ENCODE data around the gene SHISAL2A.

Gene SHISAL2A

GRCh38 chr1:52640697-52641096 is 7.7 kb downstream of the SHISAL2A start:
- no peaks in the 10 kb centered on the region for H3K36me3 ChIP-seq (ENCODE audit: insufficient read depth)
- peaks cover 25% of the 10 kb centered on the region for H3K4me1 ChIP-seq (ENCODE audit: low read depth, poor library complexity, severe bottlenecking)
- no peaks in the 10 kb centered on the region for H4K20me1 ChIP-seq (ENCODE audit: insufficient read depth)
- no peaks in the 10 kb centered on the region for H3K27me3 ChIP-seq (ENCODE audit: insufficient read depth, low read depth)
- no peak overlapping the region for H3K9ac ChIP-seq
- H3K27ac ChIP-seq = no peak overlapping the region
- TF ChIP-seq CTCF (conservative IDR thresholded peaks at IDR 0.05; ENCODE audit: low read depth, low read length) = no peak
- no peak overlapping the region for H3K4me3 ChIP-seq (IDR thresholded peaks at IDR 0.05; ENCODE audit: insufficient read depth, low read depth, low read length)
- no peak overlapping the region for H2AFZ ChIP-seq (ENCODE audit: low read depth)
- no peak overlapping the region for H3K4me2 ChIP-seq
- H3K79me2 ChIP-seq (ENCODE audit: insufficient read depth, low read depth) = no peaks in the 10 kb centered on the region

- H3K79me2 ChIP-seq (ENCODE audit: insufficient read depth, low read depth) = no peaks in the 10 kb centered on the region
- H3K4me3 ChIP-seq (IDR thresholded peaks at IDR 0.05; ENCODE audit: insufficient read depth, low read depth, low read length) = no peak overlapping the region
- H3K27ac ChIP-seq = no peak overlapping the region
- H3K27me3 ChIP-seq (ENCODE audit: insufficient read depth, low read depth) = no peaks in the 10 kb centered on the region
- H3K4me1 ChIP-seq (ENCODE audit: low read depth, poor library complexity, severe bottlenecking) = peaks cover 21% of the 10 kb centered on the region
- no peak overlapping the region for H2AFZ ChIP-seq (ENCODE audit: low read depth)
- H4K20me1 ChIP-seq (ENCODE audit: insufficient read depth) = no peaks in the 10 kb centered on the region
- TF ChIP-seq CTCF (conservative IDR thresholded peaks at IDR 0.05; ENCODE audit: low read depth, low read length) = no peak
- H3K36me3 ChIP-seq (ENCODE audit: insufficient read depth) = no peaks in the 10 kb centered on the region
- no peak overlapping the region for H3K9ac ChIP-seq
- no peak overlapping the region for H3K4me2 ChIP-seq
Observed at GRCh38 chr1:52641307-52641706, 8.3 kb downstream of the SHISAL2A start.

DNA sequence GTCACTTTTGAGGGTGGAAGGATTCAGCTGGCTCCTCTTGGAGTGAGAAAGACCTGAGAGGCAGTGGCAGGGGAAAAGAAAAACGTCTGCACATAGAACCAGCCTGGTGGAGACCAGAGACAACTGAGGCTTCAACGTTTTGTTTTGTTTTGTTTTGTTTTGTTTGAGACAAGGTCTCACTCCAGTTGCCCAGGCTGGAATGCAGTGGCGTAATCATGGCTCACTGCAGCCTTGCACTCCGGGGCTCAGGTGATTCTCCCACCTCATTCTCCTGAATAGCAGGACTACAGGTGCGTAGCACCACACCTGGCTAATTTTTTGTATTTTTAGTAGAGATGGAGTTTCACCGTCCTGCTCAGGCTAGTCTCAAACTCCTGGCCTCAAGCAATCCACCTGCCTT is 12.3 kb downstream of the SHISAL2A start:
- no peaks in the 10 kb centered on the region for H3K4me1 ChIP-seq (ENCODE audit: low read depth, poor library complexity, severe bottlenecking)
- no peak overlapping the region for H3K4me2 ChIP-seq
- H3K27ac ChIP-seq = no peak overlapping the region
- H3K9ac ChIP-seq = no peak overlapping the region
- no peak overlapping the region for H3K4me3 ChIP-seq (IDR thresholded peaks at IDR 0.05; ENCODE audit: insufficient read depth, low read depth, low read length)
- H3K79me2 ChIP-seq (ENCODE audit: insufficient read depth, low read depth) = no peaks in the 10 kb centered on the region
- H3K27me3 ChIP-seq (ENCODE audit: insufficient read depth, low read depth) = no peaks in the 10 kb centered on the region
- no peak for TF ChIP-seq CTCF (conservative IDR thresholded peaks at IDR 0.05; ENCODE audit: low read depth, low read length)
- no peaks in the 10 kb centered on the region for H3K36me3 ChIP-seq (ENCODE audit: insufficient read depth)
- no peaks in the 10 kb centered on the region for H4K20me1 ChIP-seq (ENCODE audit: insufficient read depth)
- no peak overlapping the region for H2AFZ ChIP-seq (ENCODE audit: low read depth)

GRCh38 chr1:52651904-52652303 is 18.9 kb downstream of the SHISAL2A start:
- Histone ChIP-seq H3K4me3 (IDR thresholded peaks at IDR 0.05; ENCODE audit: insufficient read depth, low read depth, low read length) (no peak overlapping the region), H3K9ac (no peak overlapping the region), H3K36me3 (ENCODE audit: insufficient read depth) (no peaks in the 10 kb centered on the region), H3K79me2 (ENCODE audit: insufficient read depth, low read depth) (no peaks in the 10 kb centered on the region), H3K27ac (no peak overlapping the region), H4K20me1 (ENCODE audit: insufficient read depth) (no peaks in the 10 kb centered on the region), H3K4me1 (ENCODE audit: low read depth, poor library complexity, severe bottlenecking) (no peaks in the 10 kb centered on the region), H3K27me3 (ENCODE audit: insufficient read depth, low read depth) (no peaks in the 10 kb centered on the region), H3K4me2 (no peak overlapping the region), H2AFZ (ENCODE audit: low read depth) (no peak overlapping the region)
- TF ChIP-seq CTCF (conservative IDR thresholded peaks at IDR 0.05; ENCODE audit: low read depth, low read length) = no peak
